PC-3 (cell line): Measurements from ENCODE around the gene RASAL1.

Experiments used
- CTCF ChIP-seq: fragments of 300-600 bp; sonication (generic); conservative IDR thresholded peaks from 2 replicates; pipeline ENCODE4 v1.5.1; 2017; ENCODE audit warnings: antibody characterized with exemption, low read depth, mild to moderate bottlenecking, low read length
- EZH2 ChIP-seq: fragments of 300-600 bp; sonication (generic); IDR thresholded peaks from one replicate; pipeline ENCODE4 v1.6.1; 2017; ENCODE audit warnings: antibody characterized with exemption, mild to moderate bottlenecking, low read length; ENCODE audit not compliant: unreplicated experiment
- EZH2phosphoT487 ChIP-seq: fragments of 300-600 bp; sonication (generic); IDR thresholded peaks from 2 replicates; pipeline ENCODE4 v1.6.1; 2018; ENCODE audit warnings: mild to moderate bottlenecking, antibody characterized with exemption, low read length, borderline replicate concordance

DNA sequence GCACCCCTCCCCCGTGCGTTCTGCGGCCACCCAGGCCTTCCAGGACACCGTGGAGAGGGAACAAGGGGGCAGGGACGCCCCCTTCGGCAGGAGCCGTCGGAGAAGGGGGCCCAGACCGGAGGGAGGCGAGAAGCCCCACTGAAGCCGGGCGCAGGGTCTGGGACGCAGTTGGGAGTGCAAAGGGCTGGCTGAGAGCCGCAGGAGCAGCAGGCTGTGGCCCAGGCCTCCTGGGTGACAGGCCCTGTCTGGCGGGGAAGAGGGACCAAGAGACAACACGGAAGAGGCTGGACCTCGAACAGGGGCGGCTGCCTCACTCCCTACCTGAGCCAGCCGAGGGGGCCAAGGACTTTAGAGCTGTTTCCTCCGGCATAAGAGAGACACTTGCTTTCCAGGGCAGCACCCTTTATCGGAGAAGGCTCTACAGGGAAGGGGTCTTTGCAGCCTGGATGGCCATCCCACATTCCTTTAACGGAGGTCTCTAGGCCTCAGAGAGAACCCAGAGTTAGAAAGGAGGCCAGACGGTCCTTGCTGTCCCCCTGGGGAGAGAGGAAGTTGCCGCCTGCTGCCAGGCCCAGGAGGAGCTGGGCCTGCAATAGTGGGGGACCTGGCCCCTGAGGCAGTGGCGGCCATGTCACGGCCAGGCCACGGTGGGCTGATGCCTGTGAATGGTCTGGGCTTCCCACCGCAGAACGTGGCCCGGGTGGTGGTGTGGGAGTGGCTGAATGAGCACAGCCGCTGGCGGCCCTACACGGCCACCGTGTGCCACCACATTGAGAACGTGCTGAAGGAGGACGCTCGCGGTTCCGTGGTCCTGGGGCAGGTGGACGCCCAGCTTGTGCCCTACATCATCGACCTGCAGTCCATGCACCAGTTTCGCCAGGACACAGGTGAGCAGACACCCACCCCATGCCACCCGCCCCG is 77.7 kb downstream of the RASAL1 start:
- TF ChIP-seq CTCF (no peak), EZH2 (no peak), EZH2phosphoT487 (no peak)
